H54 (cell line): ENCODE results near the gene ESCO1.

Experiments
- DNase-seq: peaks from one replicate; pipeline ENCODE4 v3.0.0; 2011; ENCODE audit warnings: low spot score, mixed read lengths; ENCODE audit not compliant: insufficient read length
- FAIRE-seq: peaks from 3 replicates; lab custom pipeline; 2011; peaks lifted over from hg19 to GRCh38; lab: Jason Lieb, UNC
- POLR2A ChIP-seq: IDR thresholded peaks from 2 replicates; pipeline ENCODE4 v1.6.1; 2011; ENCODE audit warnings: low read depth, mild to moderate bottlenecking, low read length

ESCO1 gene

GRCh38 chr18:21489919-21490495 lies 110.5 kb downstream of the ESCO1 start:
- DNase-seq, result no peak
- no peak for FAIRE-seq
- no peak for TF ChIP-seq POLR2A

GRCh38 chr18:21489119-21489750 lies 111.3 kb downstream of the ESCO1 start:
- FAIRE-seq, result no peak
- DNase-seq, result peak; percentile 35
- TF ChIP-seq POLR2A, result no peak

GRCh38 chr18:21486905-21487437 lies 113.5 kb downstream of the ESCO1 start:
- FAIRE-seq, result no peak
- DNase-seq, result no peak
- TF ChIP-seq POLR2A, result no peak

- no peak for TF ChIP-seq POLR2A
- DNase-seq, result no peak
- no peak for FAIRE-seq
These were observed 115.5 kb downstream of the ESCO1 start for GRCh38 chr18:21484851-21485636.

- no peak for TF ChIP-seq POLR2A
- no peak for FAIRE-seq
These were observed 117.5 kb downstream of the ESCO1 start for GRCh38 chr18:21483051-21483450.

GRCh38 chr18:21481739-21482138 lies 118.8 kb downstream of the ESCO1 start:
- no peak for FAIRE-seq
- no peak for TF ChIP-seq POLR2A

More at GRCh38 chr18:21483051-21483450, 117.5 kb downstream of the ESCO1 start:
- no peak for DNase-seq

GRCh38 chr18:21479721-21480120 lies 120.8 kb downstream of the ESCO1 start:
- no peak for FAIRE-seq
- DNase-seq, result no peak
- no peak for TF ChIP-seq POLR2A

More at GRCh38 chr18:21481739-21482138, 118.8 kb downstream of the ESCO1 start:
- no peak for DNase-seq
